Lower leg skin (tissue), 4 donors: ENCODE measurements around the gene ZNF837. TPM values are rescaled to one million over a fixed set of nuclear protein-coding genes. Genes with fewer than 3 reads are reported as not detected.

Experiments
- DNase-seq, 2 donors: peaks; one replicate each; pipeline ENCODE4 v3.0.0-alpha.2; 2019; ENCODE audit warnings: low spot score in 2 of 2
- H3K4me3 ChIP-seq: fragments of 200-600 bp; sonication (generic); 2 replicates; pipeline ENCODE4 v1.5.1; 2017; ENCODE audit warnings: mild to moderate bottlenecking, low read depth; ENCODE audit not compliant: poor library complexity, severe bottlenecking
- POLR2A ChIP-seq, 2 donors: fragments of 450-650 bp; IDR thresholded peaks; one replicate each; pipeline ENCODE4 v1.6.1; 2016 to 2017; ENCODE audit warnings: antibody characterized with exemption in 2 of 2, mild to moderate bottlenecking in 1 of 2, moderate library complexity in 1 of 2
- WGBS, 2 donors: methylation state at CpG; one replicate each; pipeline ENCODE4 v1.1.5; 2018; 5-methylcytosine and 5-hydroxymethylcytosine counted together
- intact Hi-C: fragments of 100-400 bp; cut with DNase I; formaldehyde crosslinking; loops from one replicate; pipeline ENCODE4 v1.15.0; 2023; ENCODE audit warnings: low total_unique reads
- total RNA-seq, 4 donors: library from RNA; depleted of rRNA; stranded (reverse); fragments of >200 nt; gene quantifications; one replicate each; pipeline ENCODE4 v1.1.0, GENCODE V29; 2016
- TF ChIP-seq, protein P1 (sequence below), 3 donors: fragments of 450-650 bp; IDR thresholded peaks; one replicate each; pipeline ENCODE4 v1.5.1; 2016; ENCODE audit warnings: antibody characterized with exemption in 3 of 3, mild to moderate bottlenecking in 3 of 3, moderate library complexity in 2 of 3

ZNF837 gene
- total RNA-seq, 4 donors from 2014 or later: 4.7 to 12.0 (median 8.5) TPM

DNA sequence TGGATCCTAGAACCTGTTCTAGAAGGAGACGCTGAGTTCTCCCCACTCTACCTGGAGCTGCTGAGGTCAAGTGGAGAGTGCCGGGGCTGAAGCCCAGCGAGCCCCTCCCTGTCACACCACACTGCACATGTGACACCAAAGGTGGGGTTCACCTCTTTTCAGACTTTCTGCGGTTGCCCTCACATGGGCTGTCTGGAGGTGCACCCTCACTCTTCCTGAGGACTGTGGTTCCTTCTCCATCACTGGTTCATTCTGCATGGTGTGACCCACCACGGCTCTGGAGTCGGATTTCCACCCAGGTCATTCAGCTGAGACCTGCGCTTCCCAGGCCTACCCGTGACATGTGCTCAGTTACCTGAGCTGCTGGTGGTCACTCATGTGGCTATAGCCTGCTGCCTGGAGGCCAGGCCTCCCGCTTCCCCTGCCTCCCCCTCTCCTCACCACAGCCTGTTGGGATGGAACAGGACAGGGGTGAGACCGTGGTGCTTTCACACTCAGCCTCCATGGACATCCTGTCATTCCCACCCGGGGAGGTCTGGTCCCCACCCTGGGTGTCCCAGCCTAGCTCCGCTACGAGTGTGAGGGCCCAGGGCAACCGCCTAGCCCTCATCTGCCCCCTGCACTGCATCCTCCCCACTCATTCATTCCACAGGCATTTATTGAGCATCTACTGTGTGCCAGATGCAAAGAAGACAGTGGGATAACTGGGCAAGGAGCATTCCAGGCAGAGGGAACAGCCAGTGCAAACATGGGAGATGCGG is 26.9 kb downstream of the ZNF837 start:
- no peak for DNase-seq
- TF ChIP-seq, protein P1, sequence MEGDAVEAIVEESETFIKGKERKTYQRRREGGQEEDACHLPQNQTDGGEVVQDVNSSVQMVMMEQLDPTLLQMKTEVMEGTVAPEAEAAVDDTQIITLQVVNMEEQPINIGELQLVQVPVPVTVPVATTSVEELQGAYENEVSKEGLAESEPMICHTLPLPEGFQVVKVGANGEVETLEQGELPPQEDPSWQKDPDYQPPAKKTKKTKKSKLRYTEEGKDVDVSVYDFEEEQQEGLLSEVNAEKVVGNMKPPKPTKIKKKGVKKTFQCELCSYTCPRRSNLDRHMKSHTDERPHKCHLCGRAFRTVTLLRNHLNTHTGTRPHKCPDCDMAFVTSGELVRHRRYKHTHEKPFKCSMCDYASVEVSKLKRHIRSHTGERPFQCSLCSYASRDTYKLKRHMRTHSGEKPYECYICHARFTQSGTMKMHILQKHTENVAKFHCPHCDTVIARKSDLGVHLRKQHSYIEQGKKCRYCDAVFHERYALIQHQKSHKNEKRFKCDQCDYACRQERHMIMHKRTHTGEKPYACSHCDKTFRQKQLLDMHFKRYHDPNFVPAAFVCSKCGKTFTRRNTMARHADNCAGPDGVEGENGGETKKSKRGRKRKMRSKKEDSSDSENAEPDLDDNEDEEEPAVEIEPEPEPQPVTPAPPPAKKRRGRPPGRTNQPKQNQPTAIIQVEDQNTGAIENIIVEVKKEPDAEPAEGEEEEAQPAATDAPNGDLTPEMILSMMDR (IDR thresholded peaks at IDR 0.05): no peak
- no peak for TF ChIP-seq POLR2A (IDR thresholded peaks at IDR 0.05)
- intact Hi-C loops: no loop called here
- H3K4me3 ChIP-seq: no peak overlapping the region
- 88 to 91% methylated on average over 15 of the region's 15 CpGs for WGBS, 2 donors

DNA sequence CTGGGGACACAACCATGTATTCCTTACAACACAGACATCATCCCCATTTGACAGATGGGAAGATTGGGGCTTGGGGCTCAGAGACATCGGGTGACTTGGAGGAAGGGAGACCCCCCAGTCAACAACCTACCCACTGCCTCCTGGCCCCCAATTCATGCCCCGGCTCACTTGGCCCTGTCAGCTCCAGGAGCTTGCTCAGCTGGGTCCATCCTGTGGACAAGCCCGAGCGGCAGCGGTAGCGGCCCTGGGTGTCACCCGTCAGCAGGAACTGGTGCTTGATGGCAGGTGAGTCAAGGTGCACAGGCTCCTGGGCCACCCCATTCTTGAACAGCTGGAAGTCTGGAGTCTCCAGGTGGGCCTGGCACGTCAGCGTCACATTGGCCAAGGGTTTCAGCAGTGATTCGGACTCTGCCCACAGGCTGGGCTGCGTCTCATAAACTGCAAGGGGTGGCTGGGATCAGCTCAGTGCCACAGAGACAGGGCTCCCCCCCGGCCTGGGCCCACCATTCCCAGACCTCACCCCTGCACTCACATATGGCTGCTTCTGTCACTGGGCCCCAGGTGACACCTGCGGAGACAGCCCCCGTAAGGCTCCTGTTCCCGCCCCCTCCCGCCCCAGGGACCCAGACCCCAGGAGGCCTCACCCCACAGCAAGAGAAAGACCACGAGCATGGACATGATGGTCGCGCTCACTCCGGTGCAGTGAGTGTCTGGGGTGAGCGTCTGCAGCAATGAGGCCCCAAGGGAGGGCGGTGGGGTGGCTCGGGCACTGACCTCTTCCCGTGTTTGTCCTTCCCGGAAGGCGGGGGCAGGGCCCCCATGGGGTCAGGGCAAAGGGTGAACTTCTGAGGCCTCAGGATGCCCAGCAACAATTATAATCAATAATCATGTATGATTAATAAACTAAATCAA is 27.8 kb downstream of the ZNF837 start, which contains the start of gene A1BG:
Gene A1BG, minus strand, starts transcription at position 733 of the 912 bp plus-strand sequence. Its CDS starts 55 bp downstream, at position 678.
- WGBS, 2 donors: 80 to 86% methylated on average over 23 to 26 of the region's 26 CpGs
- intact Hi-C loops: no loop called here
- TF ChIP-seq, protein P1 (IDR thresholded peaks at IDR 0.05): no peak
- TF ChIP-seq POLR2A (IDR thresholded peaks at IDR 0.05): no peak
- H3K4me3 ChIP-seq: no peak within 1 kb of the TSS
- no peak for DNase-seq

DNA sequence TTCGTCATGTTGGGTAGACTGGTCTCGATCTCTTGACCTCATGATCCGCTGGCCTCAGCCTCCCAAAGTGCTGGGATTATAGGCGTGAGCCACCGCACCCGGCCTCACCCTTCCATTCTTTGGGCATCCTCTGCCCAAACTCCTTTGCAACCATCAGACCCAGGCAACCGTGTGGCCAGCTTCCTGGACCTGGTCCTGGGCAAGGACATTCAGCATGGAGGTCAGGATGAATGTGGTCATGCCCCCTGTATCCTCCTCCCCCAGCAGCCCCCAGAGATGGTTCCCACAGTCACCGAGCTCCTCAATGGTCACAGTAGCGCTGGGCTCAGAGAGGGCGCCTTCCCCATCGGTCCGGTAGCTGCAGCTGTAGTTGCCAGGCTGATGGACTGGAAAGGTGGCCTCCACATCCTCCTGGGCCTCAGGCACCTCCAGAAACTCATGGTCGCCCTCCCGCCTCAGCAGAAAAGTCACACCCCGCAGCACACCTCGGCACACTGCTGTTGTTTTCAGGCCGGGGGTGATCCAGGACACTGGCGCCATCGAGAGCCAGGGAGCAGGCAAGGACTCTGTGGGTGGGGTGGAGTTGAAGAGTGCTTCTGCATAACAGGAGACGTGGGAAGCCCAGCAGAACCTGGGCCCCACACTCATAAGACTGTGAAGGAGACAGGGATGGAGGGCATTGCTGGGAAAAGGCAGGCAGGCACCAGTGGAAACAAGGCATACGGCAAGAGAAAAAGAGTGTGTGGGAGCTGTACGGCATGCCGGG is 28.7 kb downstream of the ZNF837 start:
- no peak overlapping the region for H3K4me3 ChIP-seq
- intact Hi-C loops: no loop called here
- DNase-seq: no peak
- TF ChIP-seq, protein P1 (IDR thresholded peaks at IDR 0.05): no peak
- TF ChIP-seq POLR2A (IDR thresholded peaks at IDR 0.05): no peak
- 86 to 92% methylated on average over 22 to 23 of the region's 23 CpGs for WGBS, 2 donors

DNA sequence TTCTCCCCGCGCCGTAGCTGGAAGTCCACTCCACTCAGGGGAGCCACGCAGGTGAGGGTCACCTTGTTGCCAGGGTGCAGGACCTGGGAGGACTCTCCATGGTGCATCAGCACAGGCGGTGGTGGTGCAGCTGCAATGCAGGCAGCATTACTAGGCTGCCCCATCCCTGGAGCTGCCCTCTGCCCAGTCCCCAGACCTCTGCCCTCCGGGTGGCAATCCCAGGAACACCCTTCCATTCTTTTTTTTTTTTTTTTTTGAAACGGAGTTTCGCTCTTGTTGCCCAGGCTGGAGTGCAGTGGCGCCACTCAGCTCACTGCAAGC is 29.3 kb downstream of the ZNF837 start:
- H3K4me3 ChIP-seq: no peak overlapping the region
- intact Hi-C loops: no loop called here
- TF ChIP-seq POLR2A (IDR thresholded peaks at IDR 0.05): no peak
- TF ChIP-seq, protein P1 (IDR thresholded peaks at IDR 0.05): no peak
- 91 to 92% methylated on average over 9 of the region's 9 CpGs for WGBS, 2 donors
- no peak for DNase-seq

DNA sequence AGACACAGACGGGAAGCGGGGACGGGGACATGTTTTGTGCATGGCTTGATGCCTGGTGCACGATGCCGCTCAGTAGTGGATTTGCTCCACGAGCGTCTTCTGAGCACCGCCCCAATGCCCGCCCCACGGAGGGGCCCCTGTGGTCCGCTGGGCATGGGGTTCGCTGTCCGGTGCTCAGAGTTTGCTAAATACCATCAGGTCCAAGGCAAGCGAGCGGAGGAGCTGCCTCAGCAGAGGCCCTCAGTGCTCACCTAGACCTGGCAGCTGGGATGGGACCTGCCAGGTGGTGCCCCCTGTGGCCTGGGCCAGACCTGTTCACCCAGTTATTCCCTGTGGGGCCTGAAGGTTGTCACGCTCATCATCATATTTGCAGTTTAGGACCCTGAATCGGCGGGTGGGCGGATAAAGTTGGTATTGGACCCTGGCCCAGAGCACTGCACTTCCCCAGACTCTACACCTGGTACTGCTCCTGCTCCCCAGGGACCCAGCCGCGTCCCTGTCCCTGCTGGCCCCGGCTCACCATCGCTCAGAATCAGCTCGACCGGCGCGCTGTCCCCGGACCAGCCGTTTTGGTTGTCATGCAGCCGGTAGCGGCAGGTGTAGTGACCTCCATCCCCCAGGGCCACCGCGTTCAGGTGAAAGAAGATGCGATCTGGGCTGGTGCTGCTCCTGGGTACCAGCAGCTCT is 29.8 kb downstream of the ZNF837 start:
- 76 to 89% methylated on average over 28 to 32 of the region's 34 CpGs for WGBS, 2 donors
- DNase-seq: no peak
- H3K4me3 ChIP-seq: no peak overlapping the region
- intact Hi-C loops: no loop called here
- TF ChIP-seq, protein P1 (IDR thresholded peaks at IDR 0.05): no peak
- TF ChIP-seq POLR2A (IDR thresholded peaks at IDR 0.05): no peak
